Central memory CD4-positive, alpha-beta T cell (primary cell): ENCODE measurements around the gene RECQL5.

ENCODE experiments used
- DNase-seq: peaks from one replicate; pipeline ENCODE4 v3.0.0; 2022

RECQL5 gene

DNA sequence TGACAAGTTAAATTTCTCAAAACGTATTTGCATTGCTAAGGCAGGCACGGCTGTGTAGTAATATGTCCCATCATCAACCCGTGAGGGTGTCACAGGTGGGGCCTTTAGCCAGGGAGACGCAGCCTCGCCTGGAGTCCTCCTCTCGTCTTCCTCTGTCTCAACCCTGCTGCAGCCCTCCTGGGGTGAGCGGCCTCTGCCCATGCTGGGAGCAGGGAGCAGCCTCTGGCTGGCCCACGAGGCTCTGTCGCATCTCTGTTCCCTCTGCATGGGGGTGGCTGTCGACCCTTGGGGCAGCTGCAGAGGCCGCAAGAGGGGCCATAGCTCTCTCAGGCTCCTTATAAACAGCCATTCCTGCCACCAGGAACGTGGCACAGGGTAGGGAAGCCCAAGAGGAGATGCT, 34.5 kb downstream of the RECQL5 start:
- no peak for DNase-seq

DNA sequence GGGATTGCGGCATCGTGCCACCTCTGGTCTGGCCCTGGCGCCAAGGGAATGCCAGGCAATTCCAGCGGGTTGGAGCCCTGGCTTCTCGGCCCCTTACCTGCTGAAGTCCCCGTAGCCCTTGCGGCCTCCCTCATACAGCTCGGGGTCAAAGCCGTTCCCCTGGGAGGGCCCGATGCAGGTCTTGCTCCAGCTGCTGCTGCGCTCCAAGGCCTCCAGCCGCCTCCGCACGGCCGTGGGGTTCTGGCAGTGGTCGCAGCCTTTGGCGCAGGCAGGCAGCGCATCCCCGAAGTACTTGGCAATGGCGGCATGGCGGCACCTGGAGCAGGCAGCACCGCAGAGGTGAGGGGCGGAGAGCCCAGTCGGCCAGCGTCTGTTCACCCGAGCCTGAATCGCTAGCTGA, 35.6 kb downstream of the RECQL5 start:
- no peak for DNase-seq

DNA sequence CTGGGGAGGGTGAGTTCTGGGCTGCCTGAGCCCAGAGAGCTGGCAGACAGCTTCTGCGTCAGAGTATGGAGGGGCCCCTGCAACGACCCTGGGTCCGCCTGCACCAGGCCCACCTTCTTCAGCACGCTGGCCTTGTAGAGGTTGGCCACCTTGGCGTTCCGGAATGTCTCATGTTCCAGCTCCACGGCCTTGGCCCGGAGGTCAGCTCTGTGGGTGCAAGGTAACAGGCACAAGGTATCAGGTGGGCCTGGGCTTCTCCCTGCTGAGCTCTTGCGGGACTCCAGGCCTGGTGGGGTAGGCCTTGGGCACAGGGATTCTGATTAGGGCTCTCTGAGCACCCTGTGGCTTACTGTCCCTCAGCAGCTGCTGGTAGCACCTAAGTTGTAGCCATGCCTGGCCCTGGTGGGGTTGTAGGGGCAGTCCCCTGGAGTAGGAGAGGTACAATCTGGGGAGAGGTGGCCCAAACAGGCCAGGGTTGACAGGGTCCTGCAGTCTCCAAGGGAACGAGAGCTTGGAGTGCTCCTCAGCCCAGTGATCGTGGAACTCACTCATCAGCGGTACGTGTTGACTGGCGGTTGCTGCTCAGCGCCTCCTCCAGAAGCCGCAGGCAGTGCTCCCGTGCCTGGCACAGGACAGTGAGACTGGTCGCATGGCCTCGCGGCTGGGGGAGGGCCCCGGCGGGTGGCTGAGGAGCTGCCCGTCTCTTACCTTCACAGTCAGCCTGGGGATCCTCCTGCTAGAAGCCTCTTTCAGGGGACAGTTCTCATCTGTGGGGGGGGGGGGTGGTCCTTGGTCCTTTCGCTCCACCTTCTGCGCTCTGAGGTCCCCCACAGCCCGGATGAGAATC, 36.7 kb downstream of the RECQL5 start:
- DNase-seq, result no peak

DNA sequence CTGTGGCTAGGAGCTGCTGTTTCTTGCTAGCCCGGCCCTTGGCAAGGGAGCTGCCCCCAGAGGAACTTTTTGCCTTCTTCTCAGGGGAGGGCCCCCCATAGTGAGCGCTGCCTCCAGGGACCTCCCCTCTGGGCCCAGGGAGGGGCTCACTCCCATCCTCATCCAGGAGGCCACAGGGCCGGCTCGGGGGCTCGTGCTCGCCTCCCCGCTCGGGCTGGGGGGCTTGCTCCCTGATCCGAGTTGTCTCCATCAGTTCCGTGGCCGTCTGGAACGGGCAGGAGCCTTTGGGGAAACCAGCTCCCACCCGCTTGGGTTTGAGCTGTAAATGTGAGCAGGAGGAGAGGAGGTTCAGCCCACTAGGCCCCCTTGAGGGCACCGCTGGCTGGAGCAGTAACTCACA, 37.8 kb downstream of the RECQL5 start:
- DNase-seq, result no peak

DNA sequence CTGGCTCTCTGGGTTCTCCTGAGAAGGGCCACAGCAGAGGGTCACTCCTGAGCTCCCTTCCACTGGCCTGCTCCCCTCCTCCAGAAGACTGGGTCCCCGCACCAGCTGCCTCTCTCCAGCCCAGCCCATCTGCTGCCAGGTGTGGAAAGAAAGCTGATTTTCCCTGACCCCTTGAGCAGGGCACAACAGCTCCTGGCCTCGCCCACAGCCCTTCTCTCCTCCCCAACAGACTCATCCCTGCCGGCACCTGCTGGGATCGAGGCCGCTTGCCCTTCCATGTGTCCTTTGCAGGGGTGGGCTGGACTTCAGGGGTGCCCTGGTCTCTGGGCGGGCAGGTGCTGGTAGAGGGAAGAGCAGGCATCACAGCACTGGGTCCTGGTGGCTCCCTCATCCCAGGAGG, 38.5 kb downstream of the RECQL5 start:
- no peak for DNase-seq

DNA sequence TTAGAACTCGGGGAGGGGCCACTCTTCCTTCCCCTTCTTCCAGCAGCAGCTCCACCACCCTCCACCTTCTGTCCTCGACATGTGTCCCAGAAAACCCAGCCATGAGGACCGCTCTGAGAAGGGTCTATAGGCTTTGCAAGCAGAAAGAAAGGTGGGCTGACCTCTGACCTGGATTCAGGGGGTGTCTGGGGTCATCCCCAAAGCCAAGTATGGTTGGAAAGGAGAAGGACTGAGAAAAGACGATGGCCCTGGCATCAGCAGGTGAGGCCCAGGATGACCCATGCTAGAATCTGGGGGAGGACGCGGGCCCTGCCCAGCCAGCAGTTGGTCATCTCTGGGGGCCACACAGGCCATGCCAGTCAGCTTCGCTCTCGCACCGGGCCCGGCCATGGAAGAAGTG, 39.9 kb downstream of the RECQL5 start:
- no peak for DNase-seq

DNA sequence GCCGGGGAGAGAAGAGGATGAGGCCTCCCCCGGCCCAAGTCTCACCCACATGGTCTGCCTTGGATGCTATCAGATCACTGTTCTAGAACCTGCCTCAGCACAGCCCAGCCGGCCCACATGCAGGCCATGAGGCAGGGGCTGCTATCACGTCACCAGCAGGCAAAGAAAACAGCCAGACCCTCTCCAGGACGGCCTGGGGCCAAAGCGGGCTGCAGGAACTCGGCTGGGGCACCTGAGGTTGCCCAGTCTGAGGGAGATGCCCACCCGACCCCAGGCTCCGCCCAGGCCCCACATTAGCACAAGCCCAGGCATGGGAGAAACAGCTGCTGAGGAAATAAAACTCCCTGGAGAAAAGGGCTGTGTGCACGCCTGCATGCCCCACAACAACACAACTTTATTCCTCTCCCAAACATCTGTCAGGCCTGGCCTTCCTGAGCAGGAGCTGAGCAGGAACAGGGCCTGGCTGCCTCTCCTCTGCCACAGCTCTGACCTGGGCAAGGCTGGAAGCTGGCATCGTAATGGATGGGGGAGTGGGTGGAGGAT, 40.4 kb downstream of the RECQL5 start:
- no peak for DNase-seq

DNA sequence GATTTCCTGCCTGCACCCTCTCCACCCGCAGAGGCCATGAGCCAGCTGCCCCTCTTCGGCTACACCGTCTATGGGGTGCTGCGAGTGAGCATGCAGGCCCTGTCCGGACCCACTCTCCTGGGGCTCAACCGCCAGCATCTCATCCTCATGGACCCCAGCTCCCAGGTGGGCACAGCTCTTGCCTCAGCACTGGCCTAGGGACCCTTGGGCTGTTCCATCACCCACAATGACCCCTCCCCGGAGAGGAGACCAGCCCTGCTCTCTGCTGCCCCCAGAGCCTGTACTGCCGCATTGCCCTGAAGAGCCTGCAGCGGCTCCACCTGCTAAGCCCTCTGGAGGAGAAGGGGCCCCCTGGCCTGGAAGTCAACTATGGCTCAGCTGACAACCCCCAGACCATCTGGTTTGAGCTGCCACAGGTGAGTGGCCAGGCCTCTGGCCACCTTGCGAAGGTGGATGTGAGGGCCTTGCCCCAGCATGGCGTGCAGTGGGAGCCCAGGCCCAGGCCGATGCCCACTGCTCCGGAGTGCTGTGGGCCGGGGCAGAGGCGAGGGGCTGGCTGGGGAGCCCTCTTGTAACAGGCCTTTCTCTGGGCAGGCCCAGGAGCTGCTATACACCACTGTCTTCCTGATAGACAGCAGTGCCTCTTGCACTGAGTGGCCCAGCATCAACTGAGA, 41.0 kb downstream of the RECQL5 start:
- DNase-seq, result no peak

DNA sequence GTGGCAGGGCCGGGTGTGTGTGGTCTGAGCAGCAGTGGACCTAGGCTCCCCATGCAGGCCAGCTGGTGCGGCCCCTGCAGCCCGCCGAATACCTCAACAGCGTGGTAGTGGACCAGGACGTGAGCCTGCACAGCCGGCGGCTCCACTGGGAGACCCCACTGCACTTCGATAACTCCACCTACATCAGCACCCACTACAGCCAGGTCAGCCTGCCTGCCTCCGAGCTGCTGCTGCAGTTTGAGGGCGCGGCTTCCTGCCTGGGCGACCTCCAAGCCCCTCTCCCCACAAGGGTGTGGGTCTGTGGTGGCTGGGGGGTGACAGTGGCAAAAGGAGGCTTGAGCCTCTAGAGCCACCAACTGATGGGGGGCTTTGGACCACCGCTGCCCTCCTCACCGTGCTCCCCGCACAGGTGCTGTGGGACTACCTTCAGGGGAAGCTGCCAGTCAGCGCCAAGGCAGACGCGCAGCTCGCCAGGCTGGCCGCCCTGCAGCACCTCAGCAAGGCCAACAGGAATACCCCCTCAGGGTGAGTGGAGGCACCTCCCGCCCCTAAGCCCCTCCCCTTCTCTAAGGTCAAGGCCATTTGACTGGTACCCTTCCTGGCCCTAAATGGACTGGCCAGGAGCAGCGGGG, 42.1 kb downstream of the RECQL5 start:
- DNase-seq, result no peak

DNA sequence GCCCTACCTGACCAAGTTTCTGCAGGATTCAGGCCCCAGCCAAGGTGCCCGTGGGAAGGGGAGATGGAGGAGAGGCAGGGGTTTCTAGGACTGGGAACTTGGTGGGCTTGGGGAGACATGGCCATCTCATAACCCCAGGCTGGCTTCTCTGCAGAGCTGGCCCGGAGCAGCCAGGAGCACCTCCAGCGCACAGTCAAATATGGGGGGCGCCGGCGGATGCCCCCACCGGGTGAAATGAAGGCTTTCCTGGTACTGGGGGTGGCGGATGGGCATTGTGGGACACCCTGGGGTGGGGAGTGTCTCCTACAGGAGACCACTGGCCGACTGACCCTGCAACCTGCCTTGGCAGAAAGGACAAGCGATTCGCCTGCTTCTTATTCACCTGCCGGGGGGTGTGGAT, 42.9 kb downstream of the RECQL5 start:
- DNase-seq, result no peak

DNA sequence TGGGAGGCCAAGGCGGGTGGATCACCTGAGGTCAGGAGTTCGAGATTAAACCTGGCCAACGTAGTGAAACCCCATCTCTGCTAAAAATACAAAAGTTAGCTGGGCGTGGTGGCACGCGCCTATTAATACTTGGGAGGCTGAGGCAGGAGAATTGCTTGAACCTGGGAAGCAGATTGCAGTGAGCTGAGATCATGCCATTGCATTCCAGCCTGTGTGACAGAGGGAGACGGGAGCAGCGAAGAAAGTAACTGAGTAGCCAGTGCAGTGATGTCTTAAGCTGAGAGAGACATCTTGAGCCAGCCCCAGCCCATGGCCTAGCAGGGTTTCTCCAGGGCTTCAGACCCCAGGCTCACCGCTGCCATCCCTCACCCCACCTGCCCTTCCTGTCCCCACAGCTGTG, 43.6 kb downstream of the RECQL5 start:
- no peak for DNase-seq

DNA sequence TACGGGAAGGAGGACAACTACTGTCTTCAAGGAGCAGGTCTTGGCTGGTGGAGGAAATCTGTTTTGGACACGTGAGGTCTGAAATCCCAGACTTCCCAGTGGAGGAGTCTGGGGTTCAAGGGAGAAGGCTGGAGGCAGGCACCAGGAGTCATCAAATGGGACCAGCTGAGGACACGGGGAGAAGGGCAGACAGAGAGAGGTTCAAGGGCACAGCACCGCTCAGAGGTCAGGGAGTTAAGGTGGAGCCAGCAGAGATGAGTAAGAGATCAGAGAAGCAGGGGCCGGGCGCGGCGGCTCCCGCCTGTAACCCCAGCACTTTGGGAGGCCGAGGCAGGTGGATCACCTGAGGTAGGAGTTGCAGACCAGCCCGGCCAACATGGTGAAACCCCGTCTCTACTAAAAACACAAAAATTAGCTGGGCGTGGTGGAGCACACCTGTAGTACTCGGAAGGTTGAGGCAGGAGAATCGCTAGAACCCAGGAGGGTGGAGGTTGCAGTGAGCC, 44.1 kb downstream of the RECQL5 start:
- DNase-seq, result no peak

DNA sequence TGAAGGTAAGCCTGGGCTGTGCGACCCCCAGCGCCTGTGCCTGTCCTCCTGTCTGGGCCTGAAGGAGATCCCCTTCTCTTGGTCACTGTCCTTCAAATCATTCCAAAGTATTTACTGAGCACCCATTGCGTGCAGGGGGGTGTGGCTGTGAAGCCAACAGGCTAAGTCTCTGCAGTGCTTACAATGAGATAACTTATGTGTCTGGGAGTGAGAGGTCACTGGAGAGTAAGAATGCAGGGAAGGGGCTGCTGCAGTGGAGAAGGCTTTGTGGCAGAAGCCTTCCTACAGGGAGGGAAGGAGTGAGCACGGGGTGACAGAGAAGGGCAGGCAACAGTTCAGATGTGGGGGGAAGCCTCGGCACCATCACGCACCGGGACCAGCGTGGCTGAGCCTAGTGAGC, 44.9 kb downstream of the RECQL5 start:
- DNase-seq, result no peak

DNA sequence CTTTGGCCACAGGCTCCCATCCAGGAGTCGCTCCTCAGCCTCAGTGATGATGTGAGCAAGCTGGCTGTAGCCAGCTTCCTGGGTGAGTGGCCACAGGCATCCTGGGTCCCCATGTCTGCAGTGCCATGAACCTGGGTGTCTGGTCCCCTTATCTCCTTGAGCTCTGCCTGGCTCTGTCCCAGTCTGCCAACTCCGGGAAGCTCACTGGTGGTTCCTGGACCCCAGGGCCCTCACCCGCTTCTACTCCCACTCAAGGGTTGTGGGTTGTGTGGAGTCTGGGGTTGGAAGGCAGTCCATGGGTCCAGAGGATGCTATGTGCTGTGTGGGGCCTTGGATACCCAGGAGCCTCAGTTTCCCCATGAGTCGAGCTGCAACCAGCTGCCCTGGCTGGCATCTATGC, 45.5 kb downstream of the RECQL5 start:
- DNase-seq, result no peak

DNA sequence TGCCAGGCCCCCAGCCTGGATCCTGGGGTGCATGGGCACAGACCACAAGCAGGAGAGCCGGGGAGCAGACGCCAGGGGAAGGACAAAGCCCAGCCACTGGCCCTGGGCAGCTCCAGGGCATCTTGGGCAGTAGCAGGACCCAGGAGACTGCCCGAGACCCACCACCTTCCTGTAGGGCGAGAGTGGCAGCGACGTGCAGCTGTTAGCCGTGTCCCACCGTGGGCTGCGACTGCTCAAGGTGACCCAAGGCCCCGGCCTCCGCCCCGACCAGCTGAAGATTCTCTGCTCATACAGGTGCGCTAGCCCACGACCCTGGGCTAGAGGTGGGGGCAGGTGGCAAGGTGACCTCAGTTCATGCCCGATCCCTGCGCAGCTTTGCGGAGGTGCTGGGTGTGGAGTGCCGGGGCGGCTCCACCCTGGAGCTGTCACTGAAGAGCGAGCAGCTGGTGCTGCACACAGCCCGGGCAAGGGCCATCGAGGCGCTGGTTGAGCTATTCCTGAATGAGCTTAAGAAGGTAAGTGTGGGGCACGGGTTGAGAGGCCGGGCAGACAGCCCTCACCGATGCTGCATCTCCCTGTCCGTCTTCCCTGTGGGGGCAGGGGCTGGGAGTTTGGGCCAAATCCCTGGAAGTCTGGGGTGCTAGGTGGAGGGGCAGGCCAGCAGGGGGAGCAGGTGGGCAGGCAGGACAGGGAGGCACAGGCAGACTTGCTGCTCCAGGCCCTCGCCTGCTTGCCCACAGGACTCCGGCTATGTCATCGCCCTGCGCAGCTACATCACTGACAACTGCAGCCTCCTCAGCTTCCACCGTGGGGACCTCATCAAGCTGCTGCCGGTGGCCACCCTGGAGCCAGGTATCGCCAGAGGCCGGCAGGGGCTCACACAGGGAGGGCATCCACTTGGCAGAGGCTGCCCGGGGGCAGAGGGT, 47.2 kb downstream of the RECQL5 start:
- no peak for DNase-seq

DNA sequence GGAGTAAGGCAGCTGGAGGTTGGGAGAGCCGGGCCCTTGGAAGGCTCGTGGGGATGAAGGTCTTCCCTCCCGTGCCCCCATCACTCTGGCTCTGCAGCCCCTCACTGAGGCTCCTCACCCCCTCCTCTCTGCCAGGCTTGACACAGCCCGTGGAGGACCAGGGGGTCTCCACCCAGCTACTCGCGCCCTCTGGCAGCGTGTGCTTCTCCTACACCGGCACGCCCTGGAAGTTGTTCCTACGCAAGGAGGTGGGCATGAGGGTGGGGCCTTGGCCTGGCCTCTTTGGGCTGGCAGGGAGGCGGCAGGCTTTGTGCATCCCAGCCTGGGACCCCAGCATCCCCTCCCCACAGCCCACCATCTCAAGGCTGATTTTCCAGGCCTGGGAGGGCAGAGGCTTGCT, 49.3 kb downstream of the RECQL5 start:
- DNase-seq, result no peak

DNA sequence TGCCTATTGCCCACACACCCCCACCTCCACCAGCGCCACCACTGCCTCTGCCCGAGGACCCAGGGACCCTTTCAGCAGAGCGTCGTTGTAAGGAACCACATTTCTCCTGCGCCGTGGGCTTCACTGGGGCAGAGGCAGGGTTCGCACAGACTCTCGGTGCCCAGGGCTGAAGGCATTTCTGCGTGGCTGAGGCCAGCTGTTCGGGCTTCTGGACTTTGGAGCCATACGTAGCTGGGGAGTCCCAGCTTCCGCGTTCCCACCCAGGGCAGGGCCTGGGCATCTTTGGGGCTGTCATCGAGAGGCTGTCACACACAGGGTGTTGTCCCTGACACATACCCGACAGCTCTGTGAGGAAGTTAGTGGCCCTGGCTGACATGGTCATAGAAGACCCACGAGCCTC, 49.7 kb downstream of the RECQL5 start:
- DNase-seq, result no peak

DNA sequence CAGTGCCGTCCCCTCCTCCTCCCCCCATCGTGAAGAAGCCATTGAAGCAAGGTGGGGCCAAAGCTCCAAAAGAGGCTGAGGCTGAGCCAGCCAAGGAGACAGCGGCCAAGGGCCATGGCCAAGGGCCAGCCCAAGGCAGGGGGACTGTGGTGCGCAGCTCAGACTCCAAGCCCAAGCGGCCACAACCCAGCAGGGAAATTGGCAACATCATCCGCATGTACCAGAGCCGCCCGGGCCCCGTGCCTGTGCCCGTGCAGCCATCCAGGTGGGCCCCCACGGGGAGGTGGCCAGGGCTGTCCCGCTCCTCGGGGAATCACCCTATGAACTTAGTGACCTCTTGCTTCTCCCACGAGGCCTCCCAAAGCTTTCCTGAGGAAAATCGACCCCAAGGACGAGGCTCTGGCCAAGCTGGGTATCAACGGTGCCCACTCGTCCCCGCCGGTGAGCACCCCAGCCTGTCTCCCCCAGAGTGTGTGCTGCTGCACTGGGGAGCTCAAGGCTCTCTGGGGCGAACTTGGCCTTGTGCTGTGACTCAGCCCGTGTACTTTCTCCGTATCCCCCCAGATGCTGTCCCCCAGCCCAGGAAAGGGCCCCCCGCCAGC, 50.3 kb downstream of the RECQL5 start:
- DNase-seq, result no peak

DNA sequence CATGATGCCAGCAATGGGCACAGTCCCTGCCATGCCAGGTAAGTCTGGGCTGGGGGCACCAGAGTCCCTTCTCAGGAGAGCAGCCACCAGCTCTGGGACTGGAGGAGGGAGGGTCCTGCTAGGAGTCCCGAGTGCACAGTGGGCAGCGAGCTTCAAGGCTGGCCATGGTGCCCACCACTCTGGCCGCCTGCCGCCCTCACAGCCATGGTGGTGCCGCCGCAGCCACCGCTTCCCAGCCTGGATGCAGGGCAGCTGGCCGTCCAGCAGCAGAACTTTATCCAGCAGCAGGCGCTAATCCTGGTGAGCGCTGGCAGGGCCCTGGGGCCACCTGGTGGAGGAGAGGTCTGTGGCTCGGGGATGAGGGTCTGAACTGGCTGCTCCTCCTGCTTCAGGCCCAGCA, 51.7 kb downstream of the RECQL5 start:
- DNase-seq, result no peak

DNA sequence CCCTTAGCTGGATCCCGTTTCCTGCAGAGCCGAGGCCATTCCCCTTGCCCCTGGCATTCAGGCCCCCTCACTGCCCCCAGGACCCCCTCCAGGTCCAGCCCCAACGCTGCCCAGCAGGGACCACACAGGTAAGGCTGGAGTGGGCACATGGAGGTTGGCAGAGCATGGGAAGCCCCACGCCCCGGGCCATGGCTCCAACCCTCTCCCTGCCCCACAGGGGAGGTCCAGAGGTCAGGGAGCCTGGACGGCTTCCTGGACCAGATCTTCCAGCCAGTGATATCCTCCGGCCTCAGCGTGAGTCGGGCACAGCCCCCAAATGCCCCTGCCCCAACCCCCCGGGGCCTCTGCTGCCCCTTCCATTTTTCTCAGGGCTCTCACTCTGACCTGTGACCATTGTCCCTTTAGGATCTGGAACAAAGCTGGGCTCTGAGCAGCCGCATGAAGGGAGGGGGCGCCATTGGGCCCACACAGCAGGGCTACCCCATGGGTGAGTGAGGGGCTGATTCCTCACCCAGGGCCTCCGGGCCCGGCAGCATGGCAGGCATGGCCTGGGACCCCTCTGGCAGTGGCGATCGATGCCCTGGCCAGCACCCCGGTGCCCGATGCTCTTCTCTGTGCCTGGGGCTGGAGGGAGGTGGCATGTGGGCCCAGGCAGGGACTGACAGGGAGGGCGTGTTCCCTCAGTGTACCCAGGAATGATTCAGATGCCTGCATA, 52.2 kb downstream of the RECQL5 start:
- no peak for DNase-seq

DNA sequence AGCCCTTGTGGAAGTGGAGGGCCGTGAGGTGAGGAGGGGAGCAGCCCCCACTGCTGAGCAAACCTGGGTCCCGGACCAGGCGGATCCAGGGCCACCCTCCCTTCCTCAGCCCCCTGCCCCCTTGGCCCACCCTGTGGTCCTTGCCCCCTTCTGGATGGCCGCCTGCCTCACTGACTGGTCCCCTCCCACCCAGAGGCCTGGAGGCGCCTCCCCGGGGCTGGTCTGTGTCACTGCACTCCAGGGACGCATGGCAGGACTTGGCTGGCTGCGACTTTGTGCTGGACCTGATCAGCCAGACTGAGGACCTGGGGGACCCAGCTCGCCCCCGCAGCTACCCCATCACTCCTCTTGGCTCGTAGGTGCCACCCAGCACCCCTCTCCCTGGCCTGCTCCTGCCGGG, 52.9 kb downstream of the RECQL5 start:
- no peak for DNase-seq
